Trophoblast cell (in vitro differentiated cells and primary cell): Measurements from ENCODE around the gene MARCO.

Experiments used
- DNase-seq, 2 donors: peaks; one replicate each; pipeline ENCODE4 v3.0.0-alpha.2; 2016
- H2AFZ ChIP-seq: 2 replicates; pipeline ENCODE4 v1.6.1; 2013; ENCODE audit warnings: low read length, moderate library complexity, mild to moderate bottlenecking; ENCODE audit not compliant: insufficient read depth, poor library complexity
- H2AK5ac ChIP-seq: 2 replicates; pipeline ENCODE4 v1.6.1; 2013; ENCODE audit warnings: mild to moderate bottlenecking, low read length
- H2BK120ac ChIP-seq: 2 replicates; pipeline ENCODE4 v1.6.1; 2013; ENCODE audit warnings: low read length, mild to moderate bottlenecking, moderate library complexity; ENCODE audit not compliant: insufficient read depth, poor library complexity
- H2BK12ac ChIP-seq: 2 replicates; pipeline ENCODE4 v1.6.1; 2013; ENCODE audit warnings: mild to moderate bottlenecking, low read length, moderate library complexity
- H2BK5ac ChIP-seq: 2 replicates; pipeline ENCODE4 v1.6.1; 2013; ENCODE audit warnings: low read length, low read depth, moderate library complexity, mild to moderate bottlenecking; ENCODE audit not compliant: poor library complexity
- H3K14ac ChIP-seq: 2 replicates; pipeline ENCODE4 v1.6.1; 2013; ENCODE audit warnings: mild to moderate bottlenecking, low read length
- H3K18ac ChIP-seq: 2 replicates; pipeline ENCODE4 v1.6.1; 2013; ENCODE audit warnings: mild to moderate bottlenecking, low read length
- H3K23ac ChIP-seq: 2 replicates; pipeline ENCODE4 v1.6.1; 2013; ENCODE audit warnings: low read length
- H3K27ac ChIP-seq: 2 replicates; pipeline ENCODE4 v1.5.1; 2013; ENCODE audit warnings: low read depth, mild to moderate bottlenecking, inconsistent platforms, low read length, moderate library complexity
- H3K27me3 ChIP-seq: 2 replicates; pipeline ENCODE4 v1.6.1; 2013; ENCODE audit warnings: inconsistent platforms, mild to moderate bottlenecking, low read length, moderate library complexity; ENCODE audit not compliant: insufficient read depth
- H3K36me3 ChIP-seq, 2 experiments: 1 replicate in 1 of 2; 2 replicates in 1 of 2; pipeline ENCODE4 v1.6.1; 2013; ENCODE audit warnings: low read length in 2 of 2, mild to moderate bottlenecking in 2 of 2, moderate library complexity in 1 of 2; ENCODE audit not compliant: insufficient read depth in 2 of 2, control insufficient read depth in 1 of 2
- H3K4ac ChIP-seq: 2 replicates; pipeline ENCODE4 v1.6.1; 2013; ENCODE audit warnings: low read depth, mild to moderate bottlenecking, low read length, moderate library complexity
- H3K4me1 ChIP-seq, 2 experiments: 1 replicate in 1 of 2; 2 replicates in 1 of 2; pipeline ENCODE4 v1.6.1; 2013; ENCODE audit warnings: low read length in 2 of 2, mild to moderate bottlenecking in 2 of 2, moderate library complexity in 1 of 2; ENCODE audit not compliant: insufficient read depth in 2 of 2, control insufficient read depth in 1 of 2
- H3K4me2 ChIP-seq: 2 replicates; pipeline ENCODE4 v1.6.1; 2013; ENCODE audit warnings: inconsistent platforms, mild to moderate bottlenecking, low read length, moderate library complexity
- H3K4me3 ChIP-seq: 2 replicates; pipeline ENCODE4 v1.5.1; 2013; ENCODE audit warnings: mild to moderate bottlenecking, low read depth, low read length, inconsistent platforms
- H3K79me1 ChIP-seq: one replicate; pipeline ENCODE4 v1.6.1; 2013; ENCODE audit warnings: low read length
- H3K79me2 ChIP-seq: 2 replicates; pipeline ENCODE4 v1.6.1; 2013; ENCODE audit warnings: low read length, mild to moderate bottlenecking; ENCODE audit not compliant: control insufficient read depth, insufficient read depth, poor library complexity
- H3K9ac ChIP-seq: 2 replicates; pipeline ENCODE4 v1.6.1; 2013; ENCODE audit warnings: mild to moderate bottlenecking, low read length
- H3K9me3 ChIP-seq: 2 replicates; pipeline ENCODE4 v1.6.1; 2013; ENCODE audit warnings: low read depth, mild to moderate bottlenecking, control low read depth, inconsistent platforms, low read length; ENCODE audit not compliant: insufficient read depth
- H4K12ac ChIP-seq: 2 replicates; pipeline ENCODE4 v1.6.1; 2013; ENCODE audit warnings: low read depth, mild to moderate bottlenecking, low read length, moderate library complexity
- H4K8ac ChIP-seq: 2 replicates; pipeline ENCODE4 v1.6.1; 2013; ENCODE audit warnings: low read depth, mild to moderate bottlenecking, low read length, moderate library complexity
- H4K91ac ChIP-seq: one replicate; pipeline ENCODE4 v1.6.1; 2013; ENCODE audit warnings: low read depth, mild to moderate bottlenecking, low read length, moderate library complexity
- WGBS: extraction: QIAGEN DNeasy Blood & Tissue Kit; methylation state at CpG from one replicate; pipeline ENCODE4 v1.1.7; 2013; ENCODE audit warnings: missing lambda C conversion rate; ENCODE audit not compliant: insufficient read length, insufficient coverage; ENCODE audit errors: extremely low coverage; 5-methylcytosine and 5-hydroxymethylcytosine counted together

Gene MARCO

DNA sequence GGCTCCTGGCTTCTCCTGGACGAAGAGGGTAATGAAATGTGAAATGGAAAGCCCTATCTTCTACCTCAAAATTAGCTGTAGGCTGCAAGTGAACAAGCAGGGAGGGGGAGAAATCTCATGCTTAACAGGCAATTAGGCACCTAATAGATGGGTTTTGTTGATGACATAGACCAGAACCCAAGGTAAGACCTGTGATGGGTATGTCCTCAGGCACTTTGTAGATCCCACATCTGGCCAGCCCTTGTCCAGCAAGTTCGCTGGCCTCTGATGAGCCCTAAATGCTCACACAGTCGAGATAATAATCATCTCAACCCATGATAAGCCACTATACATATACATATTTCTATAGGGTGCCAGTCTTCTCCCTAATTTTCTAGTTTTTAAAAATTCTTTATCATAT is 82.6 kb downstream of the MARCO start:
- no peak overlapping the region for H2BK12ac ChIP-seq
- no peak overlapping the region for H3K18ac ChIP-seq
- H3K9me3 ChIP-seq: no peaks in the 10 kb centered on the region
- H3K27me3 ChIP-seq: peaks cover 3% of the 10 kb centered on the region
- no peak overlapping the region for H4K91ac ChIP-seq
- H3K36me3 ChIP-seq: no peaks in the 10 kb centered on the region
- no peak overlapping the region for H4K8ac ChIP-seq
- peaks cover 0 to 2% of the 10 kb centered on the region in 2 experiments for H3K4me1 ChIP-seq
- H2BK120ac ChIP-seq: no peak overlapping the region
- DNase-seq: no peak
- H3K23ac ChIP-seq: no peak overlapping the region
- H3K14ac ChIP-seq: no peak overlapping the region
- no peak overlapping the region for H3K4me3 ChIP-seq
- WGBS: no CpG with 5 or more reads among the region's 3 CpGs
- no peak overlapping the region for H3K9ac ChIP-seq
- no peak overlapping the region for H2AK5ac ChIP-seq
- no peak overlapping the region for H3K27ac ChIP-seq
- H3K79me2 ChIP-seq: no peaks in the 10 kb centered on the region
- no peak overlapping the region for H3K4ac ChIP-seq
- no peak overlapping the region for H4K12ac ChIP-seq
- H2AFZ ChIP-seq: no peak overlapping the region
- no peak overlapping the region for H2BK5ac ChIP-seq
- no peaks in the 10 kb centered on the region for H3K79me1 ChIP-seq
- H3K4me2 ChIP-seq: no peak overlapping the region

DNA sequence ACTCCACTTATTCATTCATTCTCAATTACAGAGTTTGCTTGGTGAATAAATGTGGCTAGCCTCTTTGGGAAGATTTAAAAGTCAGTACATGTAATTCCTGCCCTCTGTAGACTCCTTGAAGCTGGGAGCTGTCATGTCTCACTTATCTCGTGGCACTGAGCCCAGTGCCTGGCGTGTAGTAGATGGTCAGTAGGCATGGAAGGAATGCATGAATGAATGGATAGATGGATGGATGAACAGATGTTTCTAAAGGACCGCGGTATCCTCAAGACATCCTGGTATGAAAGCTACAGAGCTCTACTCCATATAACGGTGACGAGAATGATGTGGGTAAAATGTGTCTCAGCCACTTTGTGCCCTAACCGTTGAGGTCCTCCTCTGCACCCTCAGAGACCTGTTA is 83.0 kb downstream of the MARCO start:
- no peak overlapping the region for H2AFZ ChIP-seq
- no CpG with 5 or more reads among the region's 7 CpGs for WGBS

DNA sequence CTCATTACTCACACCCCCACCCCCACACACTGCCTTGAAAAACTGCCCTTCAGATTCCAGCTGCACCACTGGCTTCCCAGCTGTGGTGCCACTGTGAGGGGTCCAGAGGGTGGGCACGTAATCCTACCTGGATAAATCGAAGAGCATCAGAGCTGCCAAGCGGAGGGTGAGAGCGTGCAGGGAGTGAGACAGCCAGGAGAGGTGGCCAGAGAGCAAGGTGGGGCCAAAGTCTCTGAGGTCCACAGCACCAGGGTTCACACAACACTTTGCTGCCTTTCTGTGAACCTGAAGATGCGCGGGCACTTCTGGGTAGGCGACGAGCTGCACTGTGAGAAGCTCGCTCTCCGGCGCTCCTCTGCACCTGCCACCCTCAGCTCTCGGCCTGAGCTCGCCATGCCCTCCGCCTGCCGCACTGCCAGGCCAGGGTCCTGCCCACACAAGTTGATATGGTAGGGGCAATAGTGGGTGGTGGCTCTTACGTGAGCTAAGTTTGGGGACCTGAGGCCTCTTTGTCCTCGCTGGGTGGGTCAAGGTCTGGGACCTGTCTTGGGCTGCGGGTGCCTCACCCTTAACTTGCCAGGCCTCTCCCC is 83.9 kb downstream of the MARCO start:
- whole genome bisulfite sequencing: no CpG with 5 or more reads among the region's 18 CpGs
- no peak overlapping the region for H3K4me2 ChIP-seq
- H3K4me1 ChIP-seq: peaks cover 0 to 2% of the 10 kb centered on the region in 2 experiments

More for the DNA sequence above, 83.0 kb downstream of the MARCO start:
- H3K18ac ChIP-seq: no peak overlapping the region
- no peak overlapping the region for H2AK5ac ChIP-seq
- no peak overlapping the region for H2BK120ac ChIP-seq
- no peaks in the 10 kb centered on the region for H3K36me3 ChIP-seq
- no peak for DNase-seq
- no peak overlapping the region for H3K14ac ChIP-seq
- no peak overlapping the region for H4K91ac ChIP-seq
- no peaks in the 10 kb centered on the region for H3K9me3 ChIP-seq
- no peak overlapping the region for H3K27ac ChIP-seq
- no peaks in the 10 kb centered on the region for H3K79me2 ChIP-seq
- H3K23ac ChIP-seq: no peak overlapping the region
- no peaks in the 10 kb centered on the region for H3K79me1 ChIP-seq
- no peak overlapping the region for H3K9ac ChIP-seq
- H3K27me3 ChIP-seq: peaks cover 3% of the 10 kb centered on the region
- no peak overlapping the region for H3K4me3 ChIP-seq
- peaks cover 0 to 2% of the 10 kb centered on the region in 2 experiments for H3K4me1 ChIP-seq
- no peak overlapping the region for H4K12ac ChIP-seq
- no peak overlapping the region for H3K4ac ChIP-seq
- no peak overlapping the region for H2BK12ac ChIP-seq
- H2BK5ac ChIP-seq: no peak overlapping the region
- no peak overlapping the region for H3K4me2 ChIP-seq
- H4K8ac ChIP-seq: no peak overlapping the region

DNA sequence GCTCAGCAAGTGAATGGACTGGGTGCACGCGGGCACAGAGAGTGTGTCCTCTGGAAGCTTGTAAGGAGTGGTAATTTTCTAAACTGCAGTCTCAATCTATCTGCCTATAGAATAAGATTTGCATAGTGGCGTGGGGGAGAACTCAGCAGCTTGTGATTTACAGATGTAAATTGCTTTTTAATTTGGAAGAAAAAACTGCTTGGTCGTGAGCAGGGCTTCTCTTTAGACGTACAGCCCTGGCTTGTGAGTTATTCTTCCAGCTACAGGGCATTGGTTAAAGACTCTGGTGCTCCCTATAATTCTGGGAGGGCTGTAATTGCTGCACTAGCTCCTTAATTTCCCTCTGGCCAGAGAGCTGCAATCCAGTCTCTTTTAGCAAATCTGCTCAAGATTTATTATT is 84.9 kb downstream of the MARCO start:
- WGBS: no CpG with 5 or more reads among the region's 5 CpGs

More for the DNA sequence above, 83.9 kb downstream of the MARCO start:
- no peak overlapping the region for H2BK120ac ChIP-seq
- H3K4ac ChIP-seq: no peak overlapping the region
- H3K18ac ChIP-seq: no peak overlapping the region
- no peaks in the 10 kb centered on the region for H3K79me1 ChIP-seq
- H2BK12ac ChIP-seq: no peak overlapping the region
- no peak overlapping the region for H3K9ac ChIP-seq
- no peaks in the 10 kb centered on the region for H3K9me3 ChIP-seq
- H4K8ac ChIP-seq: no peak overlapping the region
- H3K27me3 ChIP-seq: peaks cover 3% of the 10 kb centered on the region
- H3K79me2 ChIP-seq: no peaks in the 10 kb centered on the region
- H3K14ac ChIP-seq: no peak overlapping the region
- DNase-seq: no peak
- H2AK5ac ChIP-seq: no peak overlapping the region
- H3K23ac ChIP-seq: no peak overlapping the region
- H3K4me3 ChIP-seq: peak overlapping the region; percentile 31
- H3K36me3 ChIP-seq: no peaks in the 10 kb centered on the region
- H3K27ac ChIP-seq: no peak overlapping the region
- H2BK5ac ChIP-seq: no peak overlapping the region
- no peak overlapping the region for H4K12ac ChIP-seq
- no peak overlapping the region for H4K91ac ChIP-seq
- no peak overlapping the region for H2AFZ ChIP-seq

More for the DNA sequence above, 84.9 kb downstream of the MARCO start:
- Histone ChIP-seq H3K9ac (no peak overlapping the region), H3K27me3 (peaks cover 3% of the 10 kb centered on the region), H3K27ac (no peak overlapping the region), H2BK120ac (no peak overlapping the region), H3K79me2 (no peaks in the 10 kb centered on the region), H4K8ac (no peak overlapping the region), H3K4me3 (no peak overlapping the region), H2AFZ (no peak overlapping the region), H3K4me1 (peaks cover 0 to 2% of the 10 kb centered on the region in 2 experiments), H4K12ac (no peak overlapping the region), H3K14ac (no peak overlapping the region), H2BK5ac (no peak overlapping the region), H3K4ac (no peak overlapping the region), H3K36me3 (no peaks in the 10 kb centered on the region), H4K91ac (no peak overlapping the region), H3K23ac (no peak overlapping the region), H3K9me3 (no peaks in the 10 kb centered on the region), H2AK5ac (no peak overlapping the region), H2BK12ac (no peak overlapping the region), H3K4me2 (no peak overlapping the region), H3K79me1 (no peaks in the 10 kb centered on the region), H3K18ac (no peak overlapping the region)
- no peak for DNase-seq
